HepG2 (cell line): ENCODE data around the gene AGPAT3.

Experiments
- CTCF ChIP-seq: sonication (generic); formaldehyde crosslinking; IDR thresholded peaks from 2 replicates; pipeline ENCODE4 v1.5.0; 2020; ENCODE audit warnings: mild to moderate bottlenecking, missing genetic modification reagents, moderate library complexity
- HDAC2 ChIP-seq: sonication (generic); formaldehyde crosslinking; IDR thresholded peaks from 2 replicates; pipeline ENCODE4 v1.4.0; 2020; ENCODE audit warnings: missing genetic modification reagents
- LBX2 ChIP-seq: sonication (generic); formaldehyde crosslinking; IDR thresholded peaks from 2 replicates; pipeline ENCODE4 v1.5.0; 2020; ENCODE audit warnings: missing genetic modification reagents, mild to moderate bottlenecking, borderline replicate concordance
- NFKBIZ ChIP-seq: IDR thresholded peaks from 2 replicates; pipeline ENCODE4 v1.6.1; 2018; ENCODE audit warnings: missing genetic modification reagents, missing compliant biosample characterization
- POLR2A ChIP-seq, 2 experiments: IDR thresholded peaks; 2 replicates each; pipeline ENCODE4 v1.6.1; 2011; ENCODE audit warnings: low read depth in 2 of 2, low read length in 2 of 2, mild to moderate bottlenecking in 1 of 2, moderate library complexity in 1 of 2; ENCODE audit not compliant: insufficient read depth in 1 of 2
- SP2 ChIP-seq: sonication (generic); formaldehyde crosslinking; IDR thresholded peaks from 2 replicates; pipeline ENCODE4 v1.5.1; 2020; ENCODE audit warnings: mild to moderate bottlenecking, missing genetic modification reagents
- STAT5B ChIP-seq: sonication (generic); formaldehyde crosslinking; IDR thresholded peaks from 2 replicates; pipeline ENCODE4 v1.4.0; 2020; ENCODE audit warnings: missing genetic modification reagents
- ZBTB49 ChIP-seq: sonication (generic); formaldehyde crosslinking; IDR thresholded peaks from 2 replicates; pipeline ENCODE4 v1.4.0; 2020; ENCODE audit warnings: missing genetic modification reagents, borderline replicate concordance
- ZNF253 ChIP-seq: sonication (generic); formaldehyde crosslinking; IDR thresholded peaks from 2 replicates; pipeline ENCODE4 v1.8.0; 2022; ENCODE audit warnings: mild to moderate bottlenecking, missing genetic modification reagents, borderline replicate concordance
- ZNF274 ChIP-seq: sonication (generic); formaldehyde crosslinking; IDR thresholded peaks from 2 replicates; pipeline ENCODE4 v1.5.1; 2020; ENCODE audit warnings: mild to moderate bottlenecking, missing genetic modification reagents
- ZNF546 ChIP-seq: sonication (generic); formaldehyde crosslinking; conservative IDR thresholded peaks from 2 replicates; pipeline ENCODE4 v1.8.1; 2023; ENCODE audit warnings: mild to moderate bottlenecking, missing genetic modification reagents
- ZNF644 ChIP-seq: IDR thresholded peaks from 2 replicates; pipeline ENCODE4 v1.6.1; 2016; ENCODE audit warnings: low read depth

GRCh38 chr21:43910460-43910859 is 45.4 kb downstream of the AGPAT3 start:
- TF ChIP-seq ZBTB49 (CRISPR knock-in tag) = no peak
- no peak for TF ChIP-seq STAT5B (CRISPR knock-in tag)
- TF ChIP-seq SP2 (CRISPR knock-in tag) = no peak
- no peak for TF ChIP-seq ZNF546 (CRISPR knock-in tag)
- TF ChIP-seq LBX2 (CRISPR knock-in tag) = no peak
- TF ChIP-seq NFKBIZ (CRISPR knock-in tag) = no peak
- no peak for TF ChIP-seq HDAC2 (CRISPR knock-in tag)
- no peak for TF ChIP-seq ZNF274 (CRISPR knock-in tag)
- no peak for TF ChIP-seq ZNF644 (CRISPR knock-in tag)
- no peak for TF ChIP-seq POLR2A (IDR thresholded peaks at IDR 0.05; ENCODE audit: insufficient read depth in 1 of 2, low read depth in 2 of 2, low read length in 2 of 2)
- no peak for TF ChIP-seq CTCF (CRISPR knock-in tag)
- no peak for TF ChIP-seq ZNF253 (CRISPR knock-in tag)
